Esophagus squamous epithelium (tissue), 4 donors: ENCODE results near the gene NET1.
"Not testable (repeated sequence)": the region's sequence is repeated elsewhere in the genome, so short reads cannot be mapped to it uniquely, and the experiment has no call there.

ENCODE experiments used
- POLR2A ChIP-seq, 4 donors: fragments of 450-650 bp; IDR thresholded peaks; one replicate each; pipeline ENCODE4 v1.6.1; 2017; ENCODE audit warnings: antibody characterized with exemption in 4 of 4, mild to moderate bottlenecking in 4 of 4, moderate library complexity in 3 of 4
- TF ChIP-seq, protein P1 (sequence below), 6 experiments: fragments of 450-650 bp in 4 of 6; fragments of 200-600 bp in 2 of 6; sonication (generic) in 2 of 6; IDR thresholded peaks; one replicate each; pipeline ENCODE4 v1.5.1; 2016 to 2019; ENCODE audit warnings: antibody characterized with exemption in 6 of 6, mild to moderate bottlenecking in 4 of 6, moderate library complexity in 4 of 6

DNA sequence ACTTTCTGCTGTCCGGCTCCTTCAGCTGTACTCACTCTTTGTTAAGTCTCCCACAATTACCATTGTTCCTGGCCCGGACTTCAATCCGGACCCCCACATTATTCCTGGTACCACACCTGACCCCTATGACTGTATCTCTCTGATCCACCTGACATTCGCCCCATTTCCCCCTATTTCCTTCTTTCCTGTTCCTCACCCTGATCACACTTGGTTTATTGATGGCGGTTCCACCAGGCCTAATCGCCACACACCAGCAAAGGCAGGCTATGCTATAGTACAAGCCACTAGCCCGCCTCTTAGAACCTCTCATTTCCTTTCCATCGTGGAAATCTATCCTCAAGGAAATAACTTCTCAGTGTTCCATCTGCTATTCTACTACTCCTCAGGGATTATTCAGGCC is 62.7 kb downstream of the NET1 start:
- TF ChIP-seq, protein P1, sequence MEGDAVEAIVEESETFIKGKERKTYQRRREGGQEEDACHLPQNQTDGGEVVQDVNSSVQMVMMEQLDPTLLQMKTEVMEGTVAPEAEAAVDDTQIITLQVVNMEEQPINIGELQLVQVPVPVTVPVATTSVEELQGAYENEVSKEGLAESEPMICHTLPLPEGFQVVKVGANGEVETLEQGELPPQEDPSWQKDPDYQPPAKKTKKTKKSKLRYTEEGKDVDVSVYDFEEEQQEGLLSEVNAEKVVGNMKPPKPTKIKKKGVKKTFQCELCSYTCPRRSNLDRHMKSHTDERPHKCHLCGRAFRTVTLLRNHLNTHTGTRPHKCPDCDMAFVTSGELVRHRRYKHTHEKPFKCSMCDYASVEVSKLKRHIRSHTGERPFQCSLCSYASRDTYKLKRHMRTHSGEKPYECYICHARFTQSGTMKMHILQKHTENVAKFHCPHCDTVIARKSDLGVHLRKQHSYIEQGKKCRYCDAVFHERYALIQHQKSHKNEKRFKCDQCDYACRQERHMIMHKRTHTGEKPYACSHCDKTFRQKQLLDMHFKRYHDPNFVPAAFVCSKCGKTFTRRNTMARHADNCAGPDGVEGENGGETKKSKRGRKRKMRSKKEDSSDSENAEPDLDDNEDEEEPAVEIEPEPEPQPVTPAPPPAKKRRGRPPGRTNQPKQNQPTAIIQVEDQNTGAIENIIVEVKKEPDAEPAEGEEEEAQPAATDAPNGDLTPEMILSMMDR (IDR thresholded peaks at IDR 0.05), result not testable (repeated sequence)
- not testable (repeated sequence) for TF ChIP-seq POLR2A (IDR thresholded peaks at IDR 0.05)
